H9 (cell line): ENCODE measurements around the gene MAP1B. TPM values are rescaled to one million over a fixed set of nuclear protein-coding genes. Genes with fewer than 3 reads are reported as not detected.

Experiments
- DNase-seq: peaks from one replicate; pipeline ENCODE4 v3.0.0-alpha.2; 2017
- H2AFZ ChIP-seq: one replicate; pipeline ENCODE4 v1.6.1; 2013; ENCODE audit warnings: mild to moderate bottlenecking, low read length, control low read depth, moderate library complexity
- H2AK5ac ChIP-seq: 2 replicates; pipeline ENCODE4 v1.6.1; 2013; ENCODE audit warnings: low read length, control low read depth, mixed read lengths; ENCODE audit not compliant: insufficient read length
- H2BK120ac ChIP-seq: one replicate; pipeline ENCODE4 v1.6.1; 2013; ENCODE audit warnings: low read depth, mild to moderate bottlenecking, low read length, control low read depth, inconsistent platforms; ENCODE audit not compliant: poor library complexity, severe bottlenecking
- H2BK12ac ChIP-seq: 2 replicates; pipeline ENCODE4 v1.6.1; 2013; ENCODE audit warnings: low read length, control low read depth, mixed read lengths, low read depth; ENCODE audit not compliant: insufficient read length
- H2BK15ac ChIP-seq: 2 replicates; pipeline ENCODE4 v1.6.1; 2013; ENCODE audit warnings: low read depth, low read length, control low read depth
- H2BK20ac ChIP-seq: one replicate; pipeline ENCODE4 v1.6.1; 2013; ENCODE audit warnings: low read depth, mild to moderate bottlenecking, low read length, control low read depth, inconsistent platforms; ENCODE audit not compliant: poor library complexity, severe bottlenecking
- H2BK5ac ChIP-seq: 2 replicates; pipeline ENCODE4 v1.6.1; 2013; ENCODE audit warnings: low read length, control low read depth, mixed read lengths; ENCODE audit not compliant: insufficient read length
- H3K14ac ChIP-seq: 2 replicates; pipeline ENCODE4 v1.6.1; 2013; ENCODE audit warnings: low read length, control low read depth; ENCODE audit not compliant: insufficient read depth
- H3K18ac ChIP-seq: 2 replicates; pipeline ENCODE4 v1.6.1; 2013; ENCODE audit warnings: low read depth, mild to moderate bottlenecking, mixed read lengths, low read length, control low read depth; ENCODE audit not compliant: insufficient read length
- H3K23ac ChIP-seq: 2 replicates; pipeline ENCODE4 v1.6.1; 2013; ENCODE audit warnings: low read length, control low read depth, mixed read lengths, low read depth; ENCODE audit not compliant: insufficient read length
- H3K23me2 ChIP-seq: 2 replicates; pipeline ENCODE4 v1.6.1; 2013; ENCODE audit warnings: low read depth, mild to moderate bottlenecking, mixed read lengths, low read length, control low read depth; ENCODE audit not compliant: insufficient read length, poor library complexity, severe bottlenecking
- H3K27ac ChIP-seq: 2 replicates; pipeline ENCODE4 v1.5.1; 2013; ENCODE audit warnings: low read length, control low read depth, mixed read lengths, low read depth; ENCODE audit not compliant: insufficient read length
- H3K27me3 ChIP-seq: 2 replicates; pipeline ENCODE4 v1.6.1; 2013; ENCODE audit warnings: low read length, control low read depth, inconsistent platforms; ENCODE audit not compliant: insufficient read depth
- H3K4ac ChIP-seq: 2 replicates; pipeline ENCODE4 v1.6.1; 2013; ENCODE audit warnings: low read depth, mild to moderate bottlenecking, control low read depth, inconsistent platforms, low read length, moderate library complexity
- H3K4me1 ChIP-seq: 2 replicates; pipeline ENCODE4 v1.6.1; 2013; ENCODE audit warnings: low read length, control low read depth, inconsistent platforms; ENCODE audit not compliant: insufficient read depth
- H3K4me2 ChIP-seq: 2 replicates; pipeline ENCODE4 v1.6.1; 2013; ENCODE audit warnings: low read length, control low read depth, mixed read lengths; ENCODE audit not compliant: insufficient read length, insufficient read depth
- H3K56ac ChIP-seq: 2 replicates; pipeline ENCODE4 v1.6.1; 2013; ENCODE audit warnings: low read depth, mild to moderate bottlenecking, mixed read lengths, low read length, control low read depth; ENCODE audit not compliant: insufficient read length
- H3K79me1 ChIP-seq: 2 replicates; pipeline ENCODE4 v1.6.1; 2013; ENCODE audit warnings: low read depth, mild to moderate bottlenecking, moderate library complexity, low read length, control low read depth, inconsistent platforms; ENCODE audit not compliant: insufficient read depth, poor library complexity, severe bottlenecking
- H3K79me2 ChIP-seq: 2 replicates; pipeline ENCODE4 v1.6.1; 2013; ENCODE audit warnings: low read length, control low read depth, inconsistent platforms; ENCODE audit not compliant: insufficient read depth
- H3K9ac ChIP-seq: 2 replicates; pipeline ENCODE4 v1.6.1; 2013; ENCODE audit warnings: low read length, control low read depth, mixed read lengths; ENCODE audit not compliant: insufficient read length; ENCODE audit errors: extremely low read depth
- H3K9me3 ChIP-seq: one replicate; pipeline ENCODE4 v1.6.1; 2013; ENCODE audit warnings: low read depth, low read length, inconsistent platforms; ENCODE audit not compliant: control insufficient read depth
- H3T11ph ChIP-seq: one replicate; pipeline ENCODE4 v1.6.1; 2013; ENCODE audit warnings: mild to moderate bottlenecking, low read length, control low read depth, inconsistent platforms
- H4K20me1 ChIP-seq: one replicate; pipeline ENCODE4 v1.6.1; 2013; ENCODE audit not compliant: control insufficient read depth, insufficient read length, insufficient read depth
- H4K5ac ChIP-seq: 2 replicates; pipeline ENCODE4 v1.6.1; 2013; ENCODE audit warnings: low read depth, mild to moderate bottlenecking, mixed read lengths, low read length, control low read depth; ENCODE audit not compliant: insufficient read length
- H4K8ac ChIP-seq: replicated peaks from 2 replicates; pipeline ENCODE4 v1.6.1; 2013; ENCODE audit warnings: low read length, control low read depth, mixed read lengths, low read depth; ENCODE audit not compliant: insufficient read length
- H4K91ac ChIP-seq: 2 replicates; pipeline ENCODE4 v1.6.1; 2013; ENCODE audit warnings: low read depth, mild to moderate bottlenecking, moderate library complexity, mixed read lengths, low read length, control low read depth; ENCODE audit not compliant: insufficient read length
- H3K27ac Mint-ChIP-seq, 3 experiments: 2 replicates in 2 of 3; 3 replicates in 1 of 3; pipeline ENCODE4 v1.8.0; 2020 to 2021; ENCODE audit warnings: mixed read lengths in 3 of 3, mild to moderate bottlenecking in 1 of 3, moderate library complexity in 1 of 3
- H3K27me3 Mint-ChIP-seq: 2 replicates; pipeline ENCODE4 v1.8.0; 2021; ENCODE audit warnings: low read depth, mild to moderate bottlenecking, moderate library complexity, mixed read lengths
- H3K36me3 Mint-ChIP-seq, 3 experiments: 2 replicates in 2 of 3; 3 replicates in 1 of 3; pipeline ENCODE4 v1.8.0; 2020 to 2021; ENCODE audit warnings: low read depth in 3 of 3, mixed read lengths in 3 of 3; ENCODE audit not compliant: insufficient read depth in 1 of 3
- H3K4me1 Mint-ChIP-seq, 2 experiments: 2 replicates each; pipeline ENCODE4 v1.8.0; 2020; ENCODE audit warnings: mixed read lengths in 2 of 2
- H3K4me3 Mint-ChIP-seq, 2 experiments: 2 replicates in 1 of 2; 3 replicates in 1 of 2; pipeline ENCODE4 v1.8.0; 2020 to 2021; ENCODE audit warnings: mild to moderate bottlenecking in 2 of 2, mixed read lengths in 2 of 2, moderate library complexity in 1 of 2
- H3K9me3 Mint-ChIP-seq, 2 experiments: 2 replicates in 1 of 2; 3 replicates in 1 of 2; pipeline ENCODE4 v1.8.0; 2020; ENCODE audit warnings: mild to moderate bottlenecking in 2 of 2, mixed read lengths in 2 of 2, moderate library complexity in 1 of 2
- CTCF ChIP-seq: fragments of 200-600 bp; sonication (generic); conservative IDR thresholded peaks from 3 replicates; pipeline ENCODE4 v1.8.0; 2021; ENCODE audit warnings: antibody characterized with exemption, mild to moderate bottlenecking
- WGBS: extraction: QIAGEN DNeasy Blood & Tissue Kit; methylation state at CpG from one replicate; pipeline ENCODE4 v1.1.7; 2013; ENCODE audit warnings: missing lambda C conversion rate, low lambda C conversion rate, mixed read lengths; ENCODE audit not compliant: insufficient read length; ENCODE audit errors: extremely low coverage; 5-methylcytosine and 5-hydroxymethylcytosine counted together
- total RNA-seq: library from RNA; stranded (reverse); gene quantifications from 2 replicates; pipeline ENCODE4 v1.2.1, GENCODE V29; 2021

Gene MAP1B
- total RNA-seq, 1 experiment from 2014 or later = 67.5 TPM

GRCh38 chr5:72152545-72152944 is 45.3 kb downstream of the MAP1B start:
- no peak overlapping the region for H3K9ac ChIP-seq
- H2BK12ac ChIP-seq = no peak overlapping the region
- no peak overlapping the region for H2AK5ac ChIP-seq
- H3K4ac ChIP-seq = no peak overlapping the region
- no peaks in the 10 kb centered on the region for H3K23me2 ChIP-seq
- no peak overlapping the region for H4K91ac ChIP-seq
- peaks cover 58 to 67% of the 10 kb centered on the region in 2 experiments for H3K4me1 Mint-ChIP-seq
- no peak overlapping the region for H3K27ac ChIP-seq
- H2BK120ac ChIP-seq = no peak overlapping the region
- no peak overlapping the region for H3K56ac ChIP-seq
- no CpG with 5 or more reads among the region's 8 CpGs for WGBS
- no peak overlapping the region for H2AFZ ChIP-seq
- no peaks in the 10 kb centered on the region for H3K9me3 Mint-ChIP-seq
- no peak overlapping the region for H3K23ac ChIP-seq
- no peaks in the 10 kb centered on the region for H4K20me1 ChIP-seq
- H2BK20ac ChIP-seq = no peak overlapping the region
- H3T11ph ChIP-seq = no peak overlapping the region
- H4K5ac ChIP-seq = no peak overlapping the region
- H3K36me3 Mint-ChIP-seq = peaks cover 4 to 17% (median 7%) of the 10 kb centered on the region in 3 experiments; a peak in 6 of 7 replicates
- DNase-seq = no peak
- H3K27me3 ChIP-seq = no peaks in the 10 kb centered on the region
- H3K79me1 ChIP-seq = peaks cover 3% of the 10 kb centered on the region
- H2BK5ac ChIP-seq = no peak overlapping the region
- H3K9me3 ChIP-seq = no peaks in the 10 kb centered on the region
- H3K18ac ChIP-seq = no peak overlapping the region
- no peaks in the 10 kb centered on the region; the same call in 1 of the 2 replicates for H3K79me2 ChIP-seq
- H3K4me3 Mint-ChIP-seq = no peak overlapping the region
- H3K27ac Mint-ChIP-seq = peak overlapping the region in 2 of 3 experiments; percentile 33 to 52; a peak in 3 of 7 replicates
- no peak overlapping the region for H4K8ac ChIP-seq
- H2BK15ac ChIP-seq = no peak overlapping the region
- H3K4me2 ChIP-seq = no peak overlapping the region
- no peak for TF ChIP-seq CTCF
- peaks cover 11% of the 10 kb centered on the region; the same call in 1 of the 2 replicates for H3K4me1 ChIP-seq
- no peaks in the 10 kb centered on the region for H3K27me3 Mint-ChIP-seq
- H3K14ac ChIP-seq = no peak overlapping the region
